ENCODE data around the gene CTAG2. TPM values are rescaled to one million over a fixed set of nuclear protein-coding genes. Genes with fewer than 3 reads are reported as not detected.
"Not testable (repeated sequence)": the region's sequence is repeated elsewhere in the genome, so short reads cannot be mapped to it uniquely, and the experiment has no call there.

CTAG2 gene
- total and polyA plus RNA-seq, 2 donors: not detected

DNA sequence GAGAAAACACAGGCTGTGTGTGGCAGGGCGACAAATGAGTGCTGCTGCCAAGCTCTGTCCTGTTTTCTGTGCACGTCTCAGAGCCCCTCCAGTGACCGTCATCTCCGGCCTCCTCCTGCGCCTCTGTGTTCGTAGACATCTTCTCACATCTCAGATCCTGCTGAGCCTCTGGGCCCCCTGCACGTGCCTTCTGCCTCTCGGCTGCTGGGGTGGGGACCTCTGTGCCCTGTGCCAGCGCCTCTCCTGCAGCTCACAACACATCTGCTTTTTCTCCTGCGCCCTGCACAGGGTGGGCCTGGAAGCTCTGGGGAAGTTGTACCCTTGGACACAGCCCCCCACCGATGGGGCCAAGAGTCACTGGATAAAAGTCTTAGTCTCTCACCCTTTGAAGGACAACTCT is 2.4 kb upstream of the CTAG2 start:
- H3K4me3 ChIP-seq (ENCODE audit: low read depth, low read length): no peak overlapping the region
- DNase-seq (ENCODE audit: extremely low spot score): no peak
- H3K36me3 ChIP-seq (ENCODE audit: insufficient read depth): no peaks in the 10 kb centered on the region
- 71% methylated on average over 11 of the region's 11 CpGs for WGBS
- no peak overlapping the region for H3K27ac ChIP-seq (ENCODE audit: low read depth)
- no peaks in the 10 kb centered on the region for H3K4me1 ChIP-seq (ENCODE audit: insufficient read depth)

DNA sequence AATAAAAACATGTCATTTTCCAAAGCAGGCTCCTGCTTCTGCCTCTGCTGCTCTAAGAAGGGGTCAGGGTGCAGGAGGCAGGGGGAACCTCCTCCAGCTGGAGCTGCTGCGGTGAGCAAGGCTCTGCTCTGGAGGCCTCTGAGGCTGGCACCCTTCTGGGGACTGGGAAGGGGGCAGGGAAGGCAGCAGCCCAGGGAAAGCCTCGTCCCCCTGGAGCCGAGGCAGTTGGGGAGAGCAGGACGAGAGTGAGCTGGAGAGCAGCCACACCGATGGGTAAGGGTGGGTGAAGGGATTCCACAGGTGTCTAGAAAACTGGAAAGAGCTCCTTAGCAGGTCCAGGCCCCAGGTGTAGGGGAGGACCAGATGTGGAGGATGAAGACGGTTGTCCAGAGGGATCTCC is 2.0 kb upstream of the CTAG2 start:
- WGBS: 66% methylated on average over 6 of the region's 6 CpGs
- Histone ChIP-seq H3K4me3 (ENCODE audit: low read depth, low read length) (no peak overlapping the region), H3K27ac (ENCODE audit: low read depth) (no peak overlapping the region)

DNA sequence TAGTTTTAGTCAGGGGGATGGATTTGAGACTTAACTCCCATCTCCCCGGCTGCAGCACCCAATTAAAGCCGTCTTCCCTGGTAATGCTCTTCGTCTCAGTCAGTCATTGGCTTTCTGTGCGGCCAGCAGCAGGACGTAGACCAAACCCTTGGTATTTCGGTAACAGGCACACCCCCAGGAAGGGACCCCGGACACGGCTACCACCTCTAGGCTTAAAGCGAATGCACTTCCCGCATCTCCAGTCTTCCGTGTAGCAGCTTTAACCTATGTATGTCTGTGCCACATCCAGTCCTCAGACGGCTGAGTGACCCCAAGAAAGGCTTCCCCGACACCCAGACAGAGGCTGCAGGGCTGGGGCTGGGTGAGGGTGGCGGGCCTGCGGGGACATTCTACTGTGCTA is 1.5 kb upstream of the CTAG2 start:
- no peaks in the 10 kb centered on the region for H3K36me3 ChIP-seq (ENCODE audit: insufficient read depth)
- H3K4me3 ChIP-seq (ENCODE audit: low read depth, low read length): no peak overlapping the region
- no peak for DNase-seq (ENCODE audit: extremely low spot score)
- H3K27ac ChIP-seq (ENCODE audit: low read depth): no peak overlapping the region
- no peaks in the 10 kb centered on the region for H3K4me1 ChIP-seq (ENCODE audit: insufficient read depth)
- WGBS: 88% methylated on average over 15 of the region's 15 CpGs

More for the DNA sequence above, 2.0 kb upstream of the CTAG2 start:
- Histone ChIP-seq H3K4me1 (ENCODE audit: insufficient read depth) (no peaks in the 10 kb centered on the region), H3K36me3 (ENCODE audit: insufficient read depth) (no peaks in the 10 kb centered on the region)
- no peak for DNase-seq (ENCODE audit: extremely low spot score)

DNA sequence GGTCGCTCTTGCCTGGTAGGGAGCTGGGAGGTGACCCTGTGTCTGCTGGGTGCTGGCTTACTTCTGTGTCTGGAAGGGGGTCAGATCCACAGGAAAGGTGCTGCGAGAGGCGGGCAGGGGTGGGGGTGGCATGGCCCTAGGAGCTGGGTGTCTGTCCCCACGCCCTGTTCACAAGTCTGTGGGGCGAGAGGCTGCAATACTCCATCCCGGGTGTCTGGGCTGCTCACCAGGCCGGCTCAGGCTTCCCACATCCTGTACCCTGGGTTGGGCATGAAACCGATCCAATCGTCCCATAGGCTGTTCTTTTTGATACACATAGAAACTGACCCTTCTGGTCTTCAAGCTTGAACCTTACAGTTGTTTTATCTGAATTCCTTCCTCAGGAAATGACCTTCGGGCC is 993 bp upstream of the CTAG2 start:
- H3K36me3 ChIP-seq (ENCODE audit: insufficient read depth): no peaks in the 10 kb centered on the region
- no peak for DNase-seq (ENCODE audit: extremely low spot score)
- 82% methylated on average over 9 of the region's 10 CpGs for WGBS

DNA sequence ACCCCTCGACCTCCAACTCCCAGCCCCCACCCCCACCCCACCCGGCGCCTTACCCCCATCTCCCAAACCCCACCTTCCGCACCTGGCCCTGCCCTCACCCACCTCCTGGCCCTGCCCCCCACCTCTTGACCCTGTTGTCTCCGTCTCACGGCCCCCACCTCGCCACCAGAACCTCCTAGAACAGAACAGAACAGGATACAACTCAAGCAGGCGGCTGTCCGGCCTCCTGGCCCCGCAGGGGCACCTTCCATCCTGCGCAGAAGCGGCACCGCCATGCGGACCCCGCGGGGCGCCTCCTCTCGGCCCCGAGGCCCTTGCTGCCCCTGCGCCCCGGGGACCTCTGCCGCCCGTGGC is 354 bp downstream of the CTAG2 start:
- WGBS: 95% methylated on average over 22 of the region's 23 CpGs
- H3K4me1 ChIP-seq (ENCODE audit: insufficient read depth): no peaks in the 10 kb centered on the region
- DNase-seq (ENCODE audit: extremely low spot score): no peak
- no peak overlapping the region for H3K4me3 ChIP-seq (ENCODE audit: low read depth, low read length)
- no peak overlapping the region for H3K27ac ChIP-seq (ENCODE audit: low read depth)
- no peaks in the 10 kb centered on the region for H3K36me3 ChIP-seq (ENCODE audit: insufficient read depth)

More for the DNA sequence above, 993 bp upstream of the CTAG2 start:
- no peak overlapping the region for H3K4me3 ChIP-seq (ENCODE audit: low read depth, low read length)
- H3K27ac ChIP-seq (ENCODE audit: low read depth): no peak overlapping the region
- H3K4me1 ChIP-seq (ENCODE audit: insufficient read depth): no peaks in the 10 kb centered on the region

DNA sequence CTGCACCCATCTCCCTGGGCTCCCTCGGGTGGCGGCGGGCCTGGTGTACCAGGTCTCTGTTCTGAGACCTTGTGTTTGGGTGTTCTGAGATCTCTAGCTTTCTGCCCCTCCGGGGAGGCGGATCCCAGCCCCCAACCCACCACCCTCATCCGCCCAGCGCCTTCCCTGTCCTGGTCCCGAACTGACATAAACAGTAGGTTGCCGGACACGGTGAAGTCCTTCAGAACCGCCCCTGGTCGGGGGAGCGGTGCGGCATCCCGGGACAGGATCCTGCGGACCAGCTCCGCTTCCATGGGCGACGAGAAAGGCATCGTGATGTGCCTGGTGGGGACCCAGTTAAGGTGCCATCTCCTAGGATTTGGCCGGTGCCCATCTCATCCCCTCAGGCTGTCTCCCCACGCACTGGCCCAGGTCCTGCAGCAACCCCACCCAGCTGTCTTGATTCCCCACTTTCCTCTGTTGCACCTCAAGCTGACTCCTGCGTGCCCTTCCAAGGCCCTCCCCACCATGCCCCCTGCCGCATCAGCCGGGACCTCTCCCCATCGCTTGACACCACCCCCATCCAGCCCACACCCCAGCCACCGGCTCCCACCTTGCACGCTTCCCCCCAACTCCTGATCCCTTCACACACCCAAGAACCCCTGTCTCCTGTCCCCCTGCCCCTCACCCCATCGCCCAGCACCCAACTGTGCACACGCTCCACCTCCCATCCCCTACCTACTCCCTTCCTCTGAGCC is 900 bp downstream of the CTAG2 start:
- Histone ChIP-seq H3K4me1 (ENCODE audit: insufficient read depth) (no peaks in the 10 kb centered on the region), H3K4me3 (ENCODE audit: low read depth, low read length) (no peak overlapping the region), H3K36me3 (ENCODE audit: insufficient read depth) (no peaks in the 10 kb centered on the region), H3K27ac (ENCODE audit: low read depth) (no peak overlapping the region)
- 91% methylated on average over 30 of the region's 30 CpGs for WGBS
- no peak for DNase-seq (ENCODE audit: extremely low spot score)

DNA sequence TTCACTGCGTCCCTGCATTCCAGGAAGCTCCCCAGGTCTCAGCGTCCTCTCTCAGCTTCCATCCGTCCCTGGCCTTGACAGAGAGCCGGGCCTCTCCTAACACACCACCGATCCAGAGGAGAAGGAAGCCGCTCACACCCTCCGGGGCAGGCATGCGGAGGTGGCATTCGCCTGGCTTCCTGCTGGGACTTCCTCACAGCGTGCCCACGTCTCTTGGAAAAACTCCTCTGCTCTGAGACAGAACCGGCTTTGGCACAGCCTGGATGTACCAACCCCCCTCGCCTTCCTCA is 3.2 kb downstream of the CTAG2 start:
- Histone ChIP-seq H3K36me3 (ENCODE audit: insufficient read depth) (no peaks in the 10 kb centered on the region), H3K4me1 (ENCODE audit: insufficient read depth) (no peaks in the 10 kb centered on the region), H3K4me3 (ENCODE audit: low read depth, low read length) (no peak overlapping the region), H3K27ac (ENCODE audit: low read depth) (no peak overlapping the region)
- DNase-seq (ENCODE audit: extremely low spot score): no peak
- WGBS: 57% methylated on average over 13 of the region's 13 CpGs

DNA sequence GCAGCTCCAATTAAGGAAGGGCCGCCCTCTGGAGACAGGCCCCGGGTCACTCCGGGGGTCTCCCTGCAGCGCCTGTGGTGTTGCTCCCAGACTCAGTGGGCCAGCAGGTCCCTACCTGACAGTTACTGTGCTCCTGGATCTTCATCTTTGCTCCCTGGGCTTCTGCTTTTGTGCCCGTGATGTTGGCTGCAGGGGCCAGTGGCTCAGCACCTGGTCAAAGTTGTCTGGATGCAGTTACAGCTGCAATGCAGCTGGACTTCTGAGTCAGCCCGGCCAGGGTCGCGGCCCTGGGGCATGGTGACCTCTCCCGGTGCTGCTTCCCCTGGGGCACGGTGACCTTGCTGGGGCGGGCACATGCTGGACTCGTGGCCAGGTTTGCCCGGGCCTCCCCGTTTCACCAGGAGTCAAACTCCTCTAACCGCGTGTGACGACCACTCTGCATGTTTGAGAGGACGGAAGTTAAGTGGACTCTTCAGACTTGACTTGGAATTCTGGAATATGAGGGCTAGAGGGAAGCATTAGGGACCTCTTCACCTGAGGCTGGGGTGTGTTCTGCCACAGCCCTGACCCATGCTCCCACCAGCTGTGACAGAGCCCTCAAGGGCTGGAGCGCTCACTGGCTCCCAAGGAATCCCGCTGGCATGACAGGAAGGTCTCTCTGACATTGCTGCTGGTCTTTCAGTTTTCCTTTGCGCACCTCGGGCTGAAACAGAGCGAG is 3.7 kb downstream of the CTAG2 start:
- 78% methylated on average over 23 of the region's 23 CpGs for WGBS
- Histone ChIP-seq H3K4me3 (ENCODE audit: low read depth, low read length) (no peak overlapping the region), H3K36me3 (ENCODE audit: insufficient read depth) (no peaks in the 10 kb centered on the region), H3K4me1 (ENCODE audit: insufficient read depth) (no peaks in the 10 kb centered on the region), H3K27ac (ENCODE audit: low read depth) (no peak overlapping the region)
- no peak for DNase-seq (ENCODE audit: extremely low spot score)

DNA sequence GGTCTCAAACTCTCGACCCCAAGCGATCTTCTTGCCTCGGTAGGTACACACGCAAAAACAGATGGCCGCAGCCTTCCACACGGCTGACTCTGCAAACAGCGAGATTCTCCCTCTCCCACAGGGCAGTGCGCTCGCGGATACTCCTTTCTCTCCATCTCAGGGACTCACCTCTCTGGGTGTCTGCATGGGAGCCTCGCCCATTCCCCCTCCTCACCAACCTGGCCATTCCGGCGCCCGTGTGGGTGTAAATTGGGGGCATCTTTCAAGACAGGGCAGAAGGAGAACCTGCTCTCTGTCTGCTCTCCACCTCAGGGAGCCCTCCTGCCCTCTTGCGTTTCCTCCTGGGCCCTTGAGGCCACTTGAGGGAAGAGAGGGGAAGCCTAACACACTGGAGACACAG is 4.4 kb downstream of the CTAG2 start:
- Histone ChIP-seq H3K27ac (ENCODE audit: low read depth) (no peak overlapping the region), H3K4me3 (ENCODE audit: low read depth, low read length) (no peak overlapping the region), H3K4me1 (ENCODE audit: insufficient read depth) (no peaks in the 10 kb centered on the region), H3K36me3 (ENCODE audit: insufficient read depth) (no peaks in the 10 kb centered on the region)
- no peak for DNase-seq (ENCODE audit: extremely low spot score)
- 81% methylated on average over 15 of the region's 15 CpGs for WGBS

DNA sequence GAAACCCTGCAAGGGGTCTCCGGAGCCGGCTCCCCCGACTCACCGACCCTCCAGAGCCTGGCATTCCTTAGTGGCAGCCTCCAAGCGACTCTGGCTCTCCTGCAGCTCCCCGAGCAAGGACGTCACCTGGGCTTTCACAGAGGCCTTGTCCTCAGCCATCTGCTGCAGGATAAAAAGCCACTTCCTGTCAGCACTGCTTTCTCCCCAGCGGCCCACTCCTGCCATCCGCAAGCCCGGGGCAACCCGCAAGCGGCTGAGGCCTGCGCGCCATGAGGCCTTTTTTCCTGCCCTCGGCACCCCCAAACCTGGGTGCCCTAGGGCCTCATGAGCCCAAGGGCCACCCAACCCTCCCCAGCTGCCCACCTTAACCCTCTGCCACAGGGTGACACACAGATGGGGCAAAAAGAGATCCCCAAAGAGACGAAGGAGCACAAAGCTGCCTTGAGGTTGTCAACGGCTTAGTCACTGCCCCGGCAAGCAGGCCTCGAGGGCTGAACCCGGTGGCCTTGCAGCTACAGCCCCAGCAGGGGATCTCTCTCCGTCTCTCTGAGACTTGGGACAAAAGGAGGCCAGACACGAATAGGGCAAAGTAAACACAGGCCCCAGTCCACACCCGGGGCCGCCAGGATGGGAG is 7.5 kb downstream of the CTAG2 start:
- H3K4me3 ChIP-seq (ENCODE audit: low read depth, low read length); H3K36me3 ChIP-seq (ENCODE audit: insufficient read depth); H3K27ac ChIP-seq (ENCODE audit: low read depth); DNase-seq (ENCODE audit: extremely low spot score); H3K4me1 ChIP-seq (ENCODE audit: insufficient read depth): not testable (repeated sequence)
- WGBS: no CpG with 5 or more reads among the region's 24 CpGs

DNA sequence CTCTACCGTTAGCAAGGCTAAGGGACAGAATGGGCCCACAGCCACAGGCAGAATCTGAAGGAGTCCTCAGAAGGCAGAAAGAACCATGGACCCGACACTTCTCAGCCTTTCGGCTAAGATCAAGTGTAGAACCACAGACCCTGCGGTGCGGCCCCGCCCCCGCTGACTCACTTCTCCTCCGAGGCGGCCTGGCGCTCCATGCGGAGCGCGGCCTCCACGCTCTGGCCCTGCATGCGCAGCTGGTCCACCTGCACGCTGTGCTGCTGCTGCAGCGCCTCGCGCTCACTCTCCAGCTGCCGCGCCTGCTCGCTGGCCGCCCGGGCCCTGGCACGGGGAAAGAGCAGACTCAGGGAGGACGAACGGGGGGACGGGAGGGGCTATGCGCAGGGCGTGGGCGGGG is 9.7 kb downstream of the CTAG2 start:
- H3K36me3 ChIP-seq (ENCODE audit: insufficient read depth); H3K4me1 ChIP-seq (ENCODE audit: insufficient read depth); H3K27ac ChIP-seq (ENCODE audit: low read depth); DNase-seq (ENCODE audit: extremely low spot score); H3K4me3 ChIP-seq (ENCODE audit: low read depth, low read length): not testable (repeated sequence)
- WGBS: no CpG with 5 or more reads among the region's 31 CpGs

DNA sequence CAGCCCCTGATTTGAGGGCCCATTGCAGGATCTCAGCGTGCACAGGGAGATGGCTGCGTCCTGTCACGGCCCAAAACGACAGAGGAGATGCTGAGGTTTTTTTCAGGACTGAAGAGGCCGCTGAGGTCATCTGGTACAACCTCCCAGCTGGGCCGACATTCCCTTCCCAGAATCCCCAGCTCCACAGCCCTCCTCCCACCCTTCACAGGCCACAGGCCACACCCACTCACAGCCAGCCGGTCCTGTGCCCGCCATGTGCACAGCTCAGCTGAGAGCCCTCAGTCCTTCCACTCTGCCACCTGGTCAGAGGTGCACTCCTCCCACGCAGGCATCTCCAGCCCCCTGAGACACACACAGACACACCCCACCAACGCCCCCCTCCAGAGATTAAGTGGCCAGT is 11.6 kb downstream of the CTAG2 start:
- H3K36me3 ChIP-seq (ENCODE audit: insufficient read depth); DNase-seq (ENCODE audit: extremely low spot score); H3K27ac ChIP-seq (ENCODE audit: low read depth); H3K4me1 ChIP-seq (ENCODE audit: insufficient read depth); H3K4me3 ChIP-seq (ENCODE audit: low read depth, low read length): not testable (repeated sequence)
- WGBS: no CpG with 5 or more reads among the region's 10 CpGs

DNA sequence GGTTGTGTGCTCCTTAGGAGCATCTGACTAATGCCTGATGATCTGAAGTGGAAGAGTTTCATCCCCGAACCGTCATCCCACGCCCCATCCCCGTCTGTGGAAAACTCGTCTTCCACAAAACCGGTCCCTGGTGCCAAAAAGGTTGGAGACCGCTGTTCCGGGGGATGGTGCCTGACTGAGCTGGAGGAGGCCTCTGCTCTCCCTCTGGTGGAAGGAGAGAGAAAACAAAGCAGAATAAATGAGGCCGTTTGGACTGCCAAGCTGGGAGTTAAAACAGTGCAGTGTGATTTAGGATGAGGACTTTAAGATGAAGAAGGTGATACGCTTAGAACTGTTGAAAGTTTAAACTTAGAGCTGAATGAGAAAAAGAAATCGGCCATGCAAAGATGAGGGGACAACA is 19.7 kb downstream of the CTAG2 start:
- H3K4me1 ChIP-seq (ENCODE audit: insufficient read depth); DNase-seq (ENCODE audit: extremely low spot score); H3K27ac ChIP-seq (ENCODE audit: low read depth); H3K36me3 ChIP-seq (ENCODE audit: insufficient read depth); H3K4me3 ChIP-seq (ENCODE audit: low read depth, low read length): not testable (repeated sequence)
- WGBS: no CpG with 5 or more reads among the region's 11 CpGs

DNA sequence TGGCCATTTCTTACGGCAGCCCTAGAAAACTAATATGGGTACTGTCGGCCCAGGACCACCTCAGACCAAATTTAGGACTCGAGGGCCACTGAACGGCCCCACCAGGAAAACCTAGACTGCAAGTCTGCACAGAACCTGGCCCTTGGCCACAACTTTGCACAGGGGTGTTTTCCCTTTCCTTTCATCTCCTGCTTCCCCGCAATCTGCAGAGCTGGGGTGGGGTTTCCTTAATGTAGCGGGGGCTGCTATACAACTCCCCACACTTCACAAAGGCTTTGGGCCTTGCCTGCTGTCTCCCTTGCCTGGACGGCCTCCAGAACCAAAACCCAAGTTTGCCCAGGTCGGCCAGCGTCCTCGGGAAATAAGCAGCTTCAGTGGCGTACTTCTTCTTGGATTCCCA is 22.4 kb downstream of the CTAG2 start:
- H3K4me1 ChIP-seq (ENCODE audit: insufficient read depth); H3K36me3 ChIP-seq (ENCODE audit: insufficient read depth); H3K4me3 ChIP-seq (ENCODE audit: low read depth, low read length); DNase-seq (ENCODE audit: extremely low spot score); H3K27ac ChIP-seq (ENCODE audit: low read depth): not testable (repeated sequence)
- no CpG with 5 or more reads among the region's 11 CpGs for WGBS
